AG09319 (cell line): ENCODE data around the gene NCK1.

ENCODE experiments used
- DNase-seq: peaks from one replicate; pipeline ENCODE4 v3.0.0-alpha.2; 2010; ENCODE audit warnings: low read depth; ENCODE audit errors: extremely low read depth
- CTCF ChIP-seq: IDR thresholded peaks from 2 replicates; pipeline ENCODE4 v1.5.1; 2011; ENCODE audit warnings: low read depth, mild to moderate bottlenecking, inconsistent platforms, low read length, moderate library complexity

The NCK1 gene

GRCh38 chr3:136861890-136862616 is at the start of gene NCK1:
Gene NCK1 (plus strand): TSS chr3:136862208. CDS start chr3:136928002, 65,794 bp downstream.
- TF ChIP-seq CTCF, result no peak; the same call in 1 of the 2 replicates
- DNase-seq, result peak; percentile 95

- DNase-seq, result no peak
- no peak for TF ChIP-seq CTCF
Observed at GRCh38 chr3:136817448-136817847, 44.6 kb upstream of the NCK1 start.

GRCh38 chr3:136818191-136818768 is 43.7 kb upstream of the NCK1 start:
- peak; percentile 5 for TF ChIP-seq CTCF
- peak; percentile 70 for DNase-seq

- peak; percentile 13 for TF ChIP-seq CTCF
- DNase-seq, result no peak
Observed at GRCh38 chr3:136818769-136819391, 43.1 kb upstream of the NCK1 start, which contains the start of gene SLC35G2. Gene SLC35G2 (plus strand): TSS chr3:136819126. CDS start chr3:136854461, 35,335 bp downstream.

- no peak for TF ChIP-seq CTCF
- DNase-seq, result no peak
Observed at GRCh38 chr3:136819392-136819730, 42.6 kb upstream of the NCK1 start.

- TF ChIP-seq CTCF, result no peak; the same call in 1 of the 2 replicates
- DNase-seq, result no peak
Observed at GRCh38 chr3:136819731-136820679, 42.0 kb upstream of the NCK1 start.
